Panc1 (cell line): Measurements from ENCODE around the gene IPO11. TPM values are rescaled to one million over a fixed set of nuclear protein-coding genes. Genes with fewer than 3 reads are reported as not detected.

Experiments
- ATAC-seq: fragments of 200-7000 bp; cut with Tn5 transposase; 2 replicates; pipeline ENCODE4 v1.9.1; 2020; ENCODE audit warnings: mild to moderate bottlenecking, moderate library complexity
- BruUV-seq: library from RNA; stranded (reverse); fragments of 400-500 nt; replicated peaks from 2 replicates; lab custom pipeline; 2021; lab: Mats Ljungman, UMichigan
- CTCF ChIA-PET: fragments of 300-600 bp; sonication (Branson Sonifier 250); formaldehyde crosslinking; loops from one replicate; lab custom pipeline; 2022; ENCODE audit warnings: antibody characterized with exemption; lab: Charles Lee
- POLR2A ChIA-PET: fragments of 300-600 bp; sonication (Branson Sonifier 250); formaldehyde crosslinking; loops from one replicate; lab custom pipeline; 2022; ENCODE audit warnings: antibody characterized with exemption; lab: Charles Lee
- DNase-seq: peaks from one replicate; pipeline ENCODE4 v3.0.0-alpha.2; 2010; ENCODE audit warnings: low read depth, low spot score
- H3K27ac ChIP-seq: 2 replicates; pipeline ENCODE4 v1.5.1; 2011; ENCODE audit warnings: mild to moderate bottlenecking, low read length, inconsistent platforms
- H3K27me3 ChIP-seq: fragments of 200-500 bp; sonication (Bioruptor generic); 2 replicates; pipeline ENCODE4 v1.6.0; 2014; ENCODE audit warnings: low read length, inconsistent platforms; ENCODE audit not compliant: control insufficient read depth, insufficient read depth
- H3K36me3 ChIP-seq: fragments of 200-500 bp; sonication (Bioruptor generic); 2 replicates; pipeline ENCODE4 v1.5.1; 2014; ENCODE audit warnings: inconsistent platforms, mild to moderate bottlenecking, low read length, moderate library complexity; ENCODE audit not compliant: control insufficient read depth, insufficient read depth
- H3K4me1 ChIP-seq: 2 replicates; pipeline ENCODE4 v1.5.1; 2011; ENCODE audit warnings: inconsistent platforms, mild to moderate bottlenecking, low read length, moderate library complexity; ENCODE audit not compliant: control insufficient read depth, insufficient read depth
- H3K4me3 ChIP-seq, 2 experiments: 2 replicates each; pipeline ENCODE4 v1.5.1; 2011 to 2012; ENCODE audit warnings: low read depth in 2 of 2, low read length in 2 of 2, mild to moderate bottlenecking in 2 of 2, inconsistent platforms in 1 of 2, moderate library complexity in 1 of 2
- H3K9me3 ChIP-seq: fragments of 200-500 bp; sonication (Bioruptor generic); 2 replicates; pipeline ENCODE4 v1.5.1; 2014; ENCODE audit warnings: low read depth, mild to moderate bottlenecking, inconsistent platforms, low read length, moderate library complexity; ENCODE audit not compliant: control insufficient read depth, insufficient read depth
- CTCF ChIP-seq: fragments of 450-650 bp; IDR thresholded peaks from 2 replicates; pipeline ENCODE4 v1.5.1; 2017; ENCODE audit warnings: mild to moderate bottlenecking
- POLR2AphosphoS5 ChIP-seq: IDR thresholded peaks from 2 replicates; pipeline ENCODE4 v1.6.1; 2012; ENCODE audit warnings: mild to moderate bottlenecking, low read depth, low read length, moderate library complexity
- REST ChIP-seq, 2 experiments: IDR thresholded peaks; 2 replicates each; pipeline ENCODE4 v1.6.1; 2011 to 2012; ENCODE audit warnings: low read depth in 2 of 2, control low read depth in 1 of 2, low read length in 1 of 2, mild to moderate bottlenecking in 1 of 2, moderate library complexity in 1 of 2; ENCODE audit not compliant: insufficient read depth in 1 of 2
- SIN3A ChIP-seq: IDR thresholded peaks from 2 replicates; pipeline ENCODE4 v1.6.1; 2012; ENCODE audit warnings: low read depth, mild to moderate bottlenecking, low read length, moderate library complexity, borderline replicate concordance; ENCODE audit not compliant: insufficient read depth
- TCF7L2 ChIP-seq: IDR thresholded peaks from 2 replicates; pipeline ENCODE4 v1.6.1; 2011; ENCODE audit warnings: mild to moderate bottlenecking, low read depth, low read length, inconsistent platforms
- in situ Hi-C: cut with HindIII; loops from 2 replicates; pipeline ENCODE4 v1.10.0; 2016; ENCODE audit warnings: low sequenced_read_pairs, low pct_unique_long_range_greater_than_20kb
- intact Hi-C: fragments of 100-400 bp; cut with micrococcal nuclease; formaldehyde crosslinking; loops from one replicate; pipeline ENCODE4 v1.10.0; 2022; ENCODE audit not compliant: unreplicated experiment
- total RNA-seq: library from RNA; stranded (reverse); gene quantifications from one replicate; pipeline ENCODE4 v1.2.1, GENCODE V29; 2021; ENCODE audit not compliant: unreplicated experiment

IPO11 gene
- total RNA-seq, 1 experiment from 2014 or later = 39.8 TPM

- DNase-seq (no peak), ATAC-seq (no peak)
- H3K9me3 ChIP-seq = no peaks in the 10 kb centered on the region
- H3K36me3 ChIP-seq = no peaks in the 10 kb centered on the region; the same call in 1 of the 2 replicates
- TF ChIP-seq TCF7L2 (no peak), SIN3A (no peak), CTCF (no peak), POLR2AphosphoS5 (no peak), REST (IDR thresholded peaks at IDR 0.05; ENCODE audit: insufficient read depth in 1 of 2, low read depth in 2 of 2, low read length in 1 of 2) (no peak)
- in situ Hi-C loops = no loop called here
- intact Hi-C loops = no loop called here
- ChIA-PET POLR2A (no interaction called here), CTCF (no interaction called here)
- no peak overlapping the region for H3K4me3 ChIP-seq
- no peaks in the 10 kb centered on the region for H3K27me3 ChIP-seq
- no peaks in the 10 kb centered on the region for H3K4me1 ChIP-seq
- BruUV-seq = no TSS peak
- H3K27ac ChIP-seq = no peak overlapping the region
Measured at GRCh38 chr5:62534461-62535236, 122.1 kb downstream of the IPO11 start.

- BruUV-seq = no TSS peak
Measured at GRCh38 chr5:62536232-62536631, 123.7 kb downstream of the IPO11 start.

More at GRCh38 chr5:62536232-62536631, 123.7 kb downstream of the IPO11 start:
- no peak overlapping the region for H3K27ac ChIP-seq
- H3K36me3 ChIP-seq = no peaks in the 10 kb centered on the region; the same call in 1 of the 2 replicates
- DNase-seq (no peak), ATAC-seq (no peak)
- H3K4me1 ChIP-seq = no peaks in the 10 kb centered on the region
- no peak overlapping the region for H3K4me3 ChIP-seq
- ChIA-PET POLR2A (no interaction called here), CTCF (no interaction called here)
- no peaks in the 10 kb centered on the region for H3K27me3 ChIP-seq
- TF ChIP-seq CTCF (no peak), SIN3A (no peak), REST (IDR thresholded peaks at IDR 0.05; ENCODE audit: insufficient read depth in 1 of 2, low read depth in 2 of 2, low read length in 1 of 2) (no peak), POLR2AphosphoS5 (no peak), TCF7L2 (no peak)
- in situ Hi-C loops = no loop called here
- no peaks in the 10 kb centered on the region for H3K9me3 ChIP-seq
- intact Hi-C loops = no loop called here
